ENCODE measurements around the gene FREY1.

FREY1 gene

GRCh38 chr11:45929486-45930030, 22.5 kb upstream of the FREY1 start:
- intact Hi-C loops (cut with DNase I) = no loop called here
- DNase-seq = peak in 1 of 10 donors; percentile 43

GRCh38 chr11:45928535-45929215, 21.6 kb upstream of the FREY1 start:
- intact Hi-C loops (cut with DNase I) = no loop called here
- DNase-seq = peak in 1 of 10 donors; percentile 60

GRCh38 chr11:45927684-45928413, 20.8 kb upstream of the FREY1 start:
- DNase-seq = peak in 1 of 10 donors; percentile 83
- intact Hi-C loops (cut with DNase I) = no loop called here

DNA sequence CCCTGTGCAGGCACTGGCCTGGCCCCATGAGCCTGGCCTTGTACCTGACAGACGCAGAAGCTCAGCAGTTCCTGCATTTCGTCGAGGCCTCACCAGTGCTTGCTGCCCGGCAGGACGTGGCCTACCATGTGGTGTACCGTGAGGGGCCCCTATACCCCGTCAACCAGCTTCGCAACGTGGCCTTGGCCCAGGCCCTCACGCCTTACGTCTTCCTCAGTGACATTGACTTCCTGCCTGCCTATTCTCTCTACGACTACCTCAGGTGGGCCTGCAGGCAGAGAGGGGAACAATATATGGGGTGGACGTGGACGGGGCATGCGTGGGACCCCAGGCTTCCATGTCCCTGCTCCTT, 20.2 kb upstream of the FREY1 start:
- intact Hi-C loops (cut with DNase I) = no loop called here
- peak in 1 of 10 donors; percentile 80 for DNase-seq

DNA sequence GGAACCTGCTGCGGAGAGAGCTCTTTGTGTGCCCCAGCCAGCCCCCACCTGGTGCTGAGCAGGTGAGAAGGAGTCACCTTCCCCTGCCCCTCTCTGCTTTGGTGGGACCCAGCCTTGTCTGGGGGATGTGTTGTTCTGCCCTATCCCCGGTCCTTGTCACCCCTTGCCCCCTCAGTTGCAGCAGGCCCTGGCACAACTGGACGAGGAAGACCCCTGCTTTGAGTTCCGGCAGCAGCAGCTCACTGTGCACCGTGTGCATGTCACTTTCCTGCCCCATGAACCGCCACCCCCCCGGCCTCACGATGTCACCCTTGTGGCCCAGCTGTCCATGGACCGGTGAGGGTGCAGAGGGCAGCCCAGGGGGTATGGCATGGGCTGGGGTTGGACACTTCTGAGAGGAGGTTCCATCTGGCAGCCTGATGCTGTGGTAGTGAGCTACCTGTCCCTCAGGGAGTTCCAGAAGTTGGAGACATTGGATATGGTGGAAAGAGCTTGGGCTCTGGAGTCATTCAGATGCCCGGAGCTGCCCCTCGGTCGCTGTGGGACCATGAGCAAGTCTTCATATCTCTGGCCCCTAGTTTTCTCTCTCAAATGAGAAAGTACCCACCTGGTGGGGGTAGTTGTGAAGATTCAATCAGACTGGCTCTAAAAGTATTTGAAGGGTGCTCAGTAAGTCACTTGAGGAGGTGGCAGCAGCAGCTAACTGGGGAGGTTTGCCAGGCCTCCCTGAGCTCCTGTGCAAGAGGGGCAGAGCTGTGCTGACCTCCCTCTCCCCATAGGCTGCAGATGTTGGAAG, 19.7 kb upstream of the FREY1 start:
- intact Hi-C loops (cut with DNase I) = no loop called here
- peak in 2 of 10 donors; percentile 70 to 74 for DNase-seq

GRCh38 chr11:45926001-45926401, 18.9 kb upstream of the FREY1 start:
- intact Hi-C loops (cut with DNase I) = no loop called here

DNA sequence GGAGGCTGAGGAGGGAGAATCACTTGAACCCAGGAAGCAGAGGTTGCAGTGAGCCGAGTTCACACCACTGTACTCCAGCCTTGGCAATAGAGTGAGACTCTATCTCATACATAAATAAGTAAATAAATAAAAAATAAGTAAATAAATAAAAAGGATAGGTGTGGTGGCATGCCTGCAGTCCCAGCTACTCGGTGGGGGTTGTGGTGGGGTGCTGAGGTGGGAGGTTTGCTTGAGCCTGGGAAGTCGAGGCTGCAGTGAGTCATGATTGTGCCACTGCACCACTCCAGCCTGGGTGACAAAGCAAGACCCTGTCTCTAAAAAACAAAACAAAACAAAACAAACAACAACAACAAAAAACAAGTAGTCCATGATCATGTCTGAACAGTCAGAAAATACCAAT, 18.5 kb upstream of the FREY1 start:
- DNase-seq = no peak
- intact Hi-C loops (cut with DNase I) = no loop called here

More at GRCh38 chr11:45926001-45926401, 18.9 kb upstream of the FREY1 start:
- peak in 2 of 10 donors; percentile 75 to 79 for DNase-seq

- intact Hi-C loops (cut with DNase I) = no loop called here
- DNase-seq = no peak
These were observed 17.9 kb upstream of the FREY1 start for GRCh38 chr11:45924927-45925326.

DNA sequence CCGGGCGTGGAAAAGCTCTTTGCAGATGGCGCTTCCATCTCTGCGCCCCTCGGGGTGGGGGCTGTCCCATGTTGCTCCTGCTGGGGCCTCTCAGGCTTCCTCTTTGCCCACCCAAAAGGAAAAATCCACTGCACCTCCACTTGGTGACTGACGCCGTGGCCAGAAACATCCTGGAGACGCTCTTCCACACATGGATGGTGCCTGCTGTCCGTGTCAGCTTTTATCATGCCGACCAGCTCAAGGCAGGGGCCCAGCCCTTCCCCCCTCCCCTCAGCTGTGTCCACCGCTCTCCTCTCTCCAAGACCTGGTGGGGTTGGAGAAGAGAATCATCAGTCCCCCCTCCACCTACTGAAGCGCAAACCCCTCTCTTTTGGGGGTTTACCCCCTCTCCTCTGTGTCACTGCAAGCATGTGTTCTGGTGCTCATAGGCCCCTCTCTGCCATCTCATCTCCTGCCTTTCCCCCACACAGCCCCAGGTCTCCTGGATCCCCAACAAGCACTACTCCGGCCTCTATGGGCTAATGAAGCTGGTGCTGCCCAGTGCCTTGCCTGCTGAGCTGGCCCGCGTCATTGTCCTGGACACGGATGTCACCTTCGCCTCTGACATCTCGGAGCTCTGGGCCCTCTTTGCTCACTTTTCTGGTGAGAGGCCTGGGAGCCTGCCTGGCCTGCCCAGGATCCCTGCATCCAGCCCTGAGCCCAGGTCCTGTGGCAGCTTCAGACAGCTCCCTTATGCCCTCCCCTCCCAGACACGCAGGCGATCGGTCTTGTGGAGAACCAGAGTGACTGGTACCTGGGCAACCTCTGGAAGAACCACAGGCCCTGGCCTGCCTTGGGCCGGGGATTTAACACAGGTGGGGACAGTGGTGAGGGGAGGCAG, 17.2 kb upstream of the FREY1 start:
- intact Hi-C loops (cut with DNase I) = no loop called here
- DNase-seq = peak in 2 of 10 donors; percentile 61 to 81

- intact Hi-C loops (cut with DNase I) = no loop called here
- peak in 3 of 10 donors; percentile 14 to 70 (median 50) for DNase-seq
These were observed 15.5 kb upstream of the FREY1 start, which contains the start of gene LARGE2 for GRCh38 chr11:45922425-45923082. LARGE2 (plus strand) TSS chr11:45922656; CDS start chr11:45922883, 227 bp downstream.

- intact Hi-C loops (cut with DNase I) = no loop called here
- peak in 4 of 10 donors; percentile 20 to 86 (median 71) for DNase-seq
These were observed 14.7 kb upstream of the FREY1 start for GRCh38 chr11:45921561-45922424.

GRCh38 chr11:45920531-45921477, 13.7 kb upstream of the FREY1 start:
- peak in 3 of 10 donors; percentile 11 to 43 (median 27) for DNase-seq
- intact Hi-C loops (cut with DNase I) = no loop called here

GRCh38 chr11:45919806-45920530, 12.9 kb upstream of the FREY1 start:
- DNase-seq = peak in 5 of 10 donors; percentile 7 to 63 (median 59)
- intact Hi-C loops (cut with DNase I) = no loop called here

GRCh38 chr11:45918962-45919675, 12.0 kb upstream of the FREY1 start:
- intact Hi-C loops (cut with DNase I) = no loop called here
- DNase-seq = peak in 4 of 10 donors; percentile 9 to 67 (median 58)

DNA sequence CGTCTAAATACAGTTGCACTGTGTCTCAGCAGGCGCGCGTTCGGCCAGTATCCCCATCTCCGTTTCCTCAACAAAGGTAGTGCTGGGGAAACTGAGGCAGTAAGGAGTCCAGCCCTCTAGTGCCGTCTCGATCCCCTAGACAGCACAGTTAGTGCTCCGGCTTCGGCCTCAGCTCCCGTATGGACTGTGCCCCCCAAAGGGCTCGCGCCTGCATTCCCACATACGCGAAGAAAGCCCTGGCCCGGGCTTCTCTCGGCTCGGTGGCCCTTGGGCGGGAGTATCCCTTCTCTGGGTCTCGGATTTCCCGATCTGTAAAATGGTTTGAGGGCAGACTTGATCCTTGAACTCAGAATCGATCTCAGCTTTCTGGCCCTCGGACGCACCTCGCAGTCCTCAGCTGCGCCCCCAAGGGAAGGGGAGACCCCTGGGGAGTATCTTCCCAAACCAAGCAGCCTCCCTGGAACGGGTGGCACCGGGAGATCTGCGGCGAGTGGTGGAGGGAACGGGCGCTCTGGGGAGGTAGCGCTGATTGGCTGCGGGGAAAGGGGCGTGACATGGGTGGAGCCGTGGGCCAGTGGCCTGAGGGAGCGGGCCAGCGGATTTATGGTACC, 11.4 kb upstream of the FREY1 start:
- intact Hi-C loops (cut with DNase I) = no loop called here
- peak; percentile 75 to 98 (median 88) for DNase-seq
